ENCODE results near the gene NEK6. TPM values are rescaled to one million over a fixed set of nuclear protein-coding genes. Genes with fewer than 3 reads are reported as not detected.

The NEK6 gene
- total RNA-seq, 2 donors from 2014 or later = 6.8 to 7.6 TPM

GRCh38 chr9:124320062-124320973 is 62.6 kb downstream of the NEK6 start:
- H3K9me3 Mint-ChIP-seq = no peaks in the 10 kb centered on the region
- H3K27ac Mint-ChIP-seq = peak overlapping the region; percentile 15

DNA sequence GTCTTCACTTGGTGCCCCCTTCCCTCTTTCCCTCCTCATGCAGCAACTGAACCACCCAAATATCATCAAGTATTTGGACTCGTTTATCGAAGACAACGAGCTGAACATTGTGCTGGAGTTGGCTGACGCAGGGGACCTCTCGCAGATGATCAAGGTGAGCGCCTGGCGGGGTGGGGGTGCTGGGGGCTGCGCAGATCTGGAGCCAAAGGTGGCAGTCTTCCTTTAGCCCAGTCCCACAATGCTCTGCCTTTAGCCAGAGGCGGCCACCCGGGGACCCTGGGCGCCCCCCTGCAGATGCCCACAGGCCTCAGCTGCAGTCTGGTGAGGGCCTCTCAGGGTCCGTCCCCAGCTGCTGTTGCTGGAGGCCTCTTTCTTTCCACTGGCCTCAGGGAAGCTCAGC is 63.7 kb downstream of the NEK6 start:
- no peaks in the 10 kb centered on the region for H3K9me3 Mint-ChIP-seq
- no peak for ATAC-seq (replicated peaks)
- H3K4me1 Mint-ChIP-seq = no peaks in the 10 kb centered on the region
- H3K27ac Mint-ChIP-seq = no peak overlapping the region
- H3K27me3 Mint-ChIP-seq = no peaks in the 10 kb centered on the region
- H3K4me3 Mint-ChIP-seq = no peak overlapping the region
- H3K36me3 Mint-ChIP-seq (ENCODE audit: low read depth) = no peaks in the 10 kb centered on the region

More at GRCh38 chr9:124320062-124320973, 62.6 kb downstream of the NEK6 start:
- ATAC-seq (replicated peaks) = peak; percentile 74
- no peaks in the 10 kb centered on the region for H3K4me1 Mint-ChIP-seq
- H3K27me3 Mint-ChIP-seq = no peaks in the 10 kb centered on the region
- H3K4me3 Mint-ChIP-seq = no peak overlapping the region
- H3K36me3 Mint-ChIP-seq (ENCODE audit: low read depth) = no peaks in the 10 kb centered on the region

DNA sequence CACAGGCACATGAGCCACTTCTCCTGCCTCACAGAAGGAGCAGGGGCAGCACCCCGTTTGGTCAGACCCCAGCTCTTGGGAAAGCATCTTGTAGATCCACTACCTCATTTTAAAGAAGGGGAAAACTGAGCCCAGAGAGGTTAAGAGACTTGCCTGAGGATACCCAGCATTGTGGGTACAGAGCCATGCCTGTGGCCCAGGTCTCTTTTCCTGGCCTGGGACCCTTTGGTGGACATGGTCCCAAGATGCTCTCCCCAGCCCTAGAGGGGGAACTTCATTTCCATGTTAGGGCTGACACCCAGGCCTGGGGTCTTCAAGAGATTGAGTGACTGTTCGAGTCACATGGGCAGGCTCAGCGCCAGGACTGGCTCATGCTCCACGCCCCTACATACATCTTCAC is 64.2 kb downstream of the NEK6 start:
- no peak overlapping the region for H3K4me3 Mint-ChIP-seq
- no peak for ATAC-seq (replicated peaks)
- H3K27ac Mint-ChIP-seq = no peak overlapping the region
- H3K36me3 Mint-ChIP-seq (ENCODE audit: low read depth) = no peaks in the 10 kb centered on the region
- no peaks in the 10 kb centered on the region for H3K4me1 Mint-ChIP-seq
- no peaks in the 10 kb centered on the region for H3K27me3 Mint-ChIP-seq
- no peaks in the 10 kb centered on the region for H3K9me3 Mint-ChIP-seq

- no peak overlapping the region for H3K4me3 Mint-ChIP-seq
- H3K9me3 Mint-ChIP-seq = no peaks in the 10 kb centered on the region
- no peaks in the 10 kb centered on the region for H3K4me1 Mint-ChIP-seq
- ATAC-seq (replicated peaks) = no peak
- H3K36me3 Mint-ChIP-seq (ENCODE audit: low read depth) = no peaks in the 10 kb centered on the region
- no peaks in the 10 kb centered on the region for H3K27me3 Mint-ChIP-seq
- H3K27ac Mint-ChIP-seq = no peak overlapping the region
These were observed 65.1 kb downstream of the NEK6 start for GRCh38 chr9:124322618-124323432.

GRCh38 chr9:124323904-124324303 is 66.2 kb downstream of the NEK6 start:
- no peak overlapping the region for H3K4me3 Mint-ChIP-seq
- no peaks in the 10 kb centered on the region for H3K9me3 Mint-ChIP-seq

GRCh38 chr9:124325816-124326215 is 68.1 kb downstream of the NEK6 start:
- Mint-ChIP-seq H3K27me3 (no peaks in the 10 kb centered on the region), H3K4me1 (no peaks in the 10 kb centered on the region), H3K36me3 (ENCODE audit: low read depth) (peaks cover 6% of the 10 kb centered on the region), H3K27ac (no peak overlapping the region), H3K4me3 (no peak overlapping the region), H3K9me3 (no peaks in the 10 kb centered on the region)
- ATAC-seq (replicated peaks) = no peak

More at GRCh38 chr9:124323904-124324303, 66.2 kb downstream of the NEK6 start:
- Mint-ChIP-seq H3K36me3 (ENCODE audit: low read depth) (no peaks in the 10 kb centered on the region), H3K27me3 (no peaks in the 10 kb centered on the region), H3K4me1 (no peaks in the 10 kb centered on the region), H3K27ac (no peak overlapping the region)
- ATAC-seq (replicated peaks) = no peak

DNA sequence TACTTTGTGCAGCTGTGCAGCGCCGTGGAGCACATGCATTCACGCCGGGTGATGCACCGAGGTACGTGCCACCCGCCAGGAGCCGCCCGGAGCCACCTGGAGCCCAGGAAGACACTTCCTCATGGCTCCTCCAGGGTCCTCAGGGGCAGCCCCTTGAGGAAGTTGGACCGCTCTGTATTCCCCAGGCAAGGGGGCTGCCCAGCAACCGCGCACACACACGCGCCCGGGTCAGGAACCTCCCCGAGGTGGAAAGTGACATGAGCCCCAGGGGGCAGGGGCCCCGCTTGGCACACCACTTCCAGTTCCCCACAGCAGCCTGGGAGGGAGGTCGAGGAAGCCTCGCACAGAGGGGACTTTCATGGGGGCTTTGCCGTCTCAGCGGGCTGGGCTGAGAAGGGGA is 68.6 kb downstream of the NEK6 start:
- Mint-ChIP-seq H3K27ac (no peak overlapping the region), H3K27me3 (no peaks in the 10 kb centered on the region), H3K36me3 (ENCODE audit: low read depth) (peaks cover 6% of the 10 kb centered on the region), H3K4me3 (no peak overlapping the region), H3K4me1 (no peaks in the 10 kb centered on the region), H3K9me3 (no peaks in the 10 kb centered on the region)
- no peak for ATAC-seq (replicated peaks)

DNA sequence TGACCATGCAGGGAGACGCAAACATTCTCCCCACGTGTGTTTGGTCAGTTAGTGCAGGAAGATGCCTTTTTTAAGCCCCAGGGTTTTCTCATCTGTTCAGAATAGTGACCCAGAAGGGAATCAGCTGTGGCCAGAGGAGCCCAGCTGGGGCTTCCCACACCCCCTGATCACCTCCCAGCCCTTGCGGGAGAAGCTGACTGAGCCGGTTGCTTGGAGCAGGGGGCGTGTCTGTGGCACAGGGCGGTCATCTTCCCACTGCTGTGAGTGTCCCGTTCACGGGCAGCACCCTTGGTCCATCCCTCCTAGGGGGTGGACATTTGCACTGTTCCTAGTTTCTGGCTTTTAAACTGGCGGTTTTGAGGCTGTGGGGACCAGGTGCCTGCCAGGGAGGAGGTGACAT is 69.7 kb downstream of the NEK6 start:
- no peaks in the 10 kb centered on the region for H3K4me1 Mint-ChIP-seq
- H3K36me3 Mint-ChIP-seq (ENCODE audit: low read depth) = peaks cover 6% of the 10 kb centered on the region
- no peak for ATAC-seq (replicated peaks)
- no peaks in the 10 kb centered on the region for H3K27me3 Mint-ChIP-seq
- H3K9me3 Mint-ChIP-seq = no peaks in the 10 kb centered on the region
- H3K27ac Mint-ChIP-seq = no peak overlapping the region
- H3K4me3 Mint-ChIP-seq = no peak overlapping the region

GRCh38 chr9:124328285-124328684 is 70.5 kb downstream of the NEK6 start:
- no peaks in the 10 kb centered on the region for H3K27me3 Mint-ChIP-seq
- no peaks in the 10 kb centered on the region for H3K9me3 Mint-ChIP-seq
- no peak for ATAC-seq (replicated peaks)
- no peaks in the 10 kb centered on the region for H3K4me1 Mint-ChIP-seq
- H3K27ac Mint-ChIP-seq = no peak overlapping the region
- no peak overlapping the region for H3K4me3 Mint-ChIP-seq
- peaks cover 6% of the 10 kb centered on the region for H3K36me3 Mint-ChIP-seq (ENCODE audit: low read depth)

DNA sequence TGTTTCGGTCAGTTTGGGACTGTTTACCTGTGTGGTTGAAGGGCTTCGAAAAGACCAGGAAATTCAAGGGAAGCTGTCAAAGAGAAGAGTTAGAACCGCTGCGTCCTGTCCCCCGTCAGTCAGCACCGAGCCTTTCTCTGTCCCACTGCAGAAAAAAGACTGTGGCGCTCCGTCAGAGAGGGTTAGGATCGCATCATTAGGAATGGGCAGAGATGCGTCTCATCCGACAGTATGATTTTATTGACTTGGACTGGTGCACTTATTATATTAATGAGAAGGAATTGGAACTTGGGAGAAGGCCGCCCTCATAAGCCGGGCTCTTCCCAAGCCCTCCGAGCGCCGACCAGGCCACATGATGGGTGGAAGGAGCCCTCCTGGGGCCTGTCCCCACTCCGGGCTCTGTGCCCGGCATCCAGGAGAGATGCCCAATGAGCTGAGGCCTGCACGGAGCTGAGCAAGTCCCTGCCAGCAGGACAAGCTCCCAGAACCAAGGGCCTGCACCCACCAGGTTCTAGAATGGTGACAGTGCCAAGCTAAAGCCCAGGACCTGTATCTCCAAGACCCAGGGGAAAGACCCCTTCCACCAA is 71.5 kb downstream of the NEK6 start:
- H3K36me3 Mint-ChIP-seq (ENCODE audit: low read depth) = peaks cover 8% of the 10 kb centered on the region
- ATAC-seq (replicated peaks) = no peak
- H3K27ac Mint-ChIP-seq = no peak overlapping the region
- H3K27me3 Mint-ChIP-seq = no peaks in the 10 kb centered on the region
- H3K4me3 Mint-ChIP-seq = no peak overlapping the region
- no peaks in the 10 kb centered on the region for H3K9me3 Mint-ChIP-seq
- no peaks in the 10 kb centered on the region for H3K4me1 Mint-ChIP-seq

- Mint-ChIP-seq H3K4me3 (no peak overlapping the region), H3K27ac (no peak overlapping the region), H3K36me3 (ENCODE audit: low read depth) (peaks cover 11% of the 10 kb centered on the region), H3K9me3 (no peaks in the 10 kb centered on the region), H3K4me1 (no peaks in the 10 kb centered on the region), H3K27me3 (no peaks in the 10 kb centered on the region)
- no peak for ATAC-seq (replicated peaks)
These were observed 72.4 kb downstream of the NEK6 start for GRCh38 chr9:124330011-124330697.

DNA sequence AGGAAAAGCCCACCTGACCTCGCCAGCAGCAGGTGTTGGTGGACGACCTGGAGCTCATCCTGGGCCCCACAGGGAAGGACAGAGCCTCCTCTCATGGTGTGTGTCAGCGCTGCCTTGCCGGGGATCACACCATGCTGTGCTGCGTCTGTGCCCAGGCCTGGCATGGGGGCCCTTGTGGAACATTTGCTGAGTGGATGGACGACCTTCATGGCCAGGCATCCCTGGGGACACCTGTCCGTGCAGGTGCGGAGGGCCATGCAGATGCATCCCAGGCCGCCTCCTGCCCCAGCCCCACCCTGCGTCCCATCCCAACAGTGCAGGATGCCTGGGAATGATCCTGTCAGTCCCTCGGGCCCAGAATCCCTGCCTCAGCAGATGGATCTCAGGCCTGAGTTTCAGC is 73.8 kb downstream of the NEK6 start:
- no peak for ATAC-seq (replicated peaks)
- Mint-ChIP-seq H3K27me3 (no peaks in the 10 kb centered on the region), H3K9me3 (no peaks in the 10 kb centered on the region), H3K4me1 (no peaks in the 10 kb centered on the region), H3K27ac (no peak overlapping the region), H3K4me3 (no peak overlapping the region), H3K36me3 (ENCODE audit: low read depth) (peaks cover 11% of the 10 kb centered on the region)

DNA sequence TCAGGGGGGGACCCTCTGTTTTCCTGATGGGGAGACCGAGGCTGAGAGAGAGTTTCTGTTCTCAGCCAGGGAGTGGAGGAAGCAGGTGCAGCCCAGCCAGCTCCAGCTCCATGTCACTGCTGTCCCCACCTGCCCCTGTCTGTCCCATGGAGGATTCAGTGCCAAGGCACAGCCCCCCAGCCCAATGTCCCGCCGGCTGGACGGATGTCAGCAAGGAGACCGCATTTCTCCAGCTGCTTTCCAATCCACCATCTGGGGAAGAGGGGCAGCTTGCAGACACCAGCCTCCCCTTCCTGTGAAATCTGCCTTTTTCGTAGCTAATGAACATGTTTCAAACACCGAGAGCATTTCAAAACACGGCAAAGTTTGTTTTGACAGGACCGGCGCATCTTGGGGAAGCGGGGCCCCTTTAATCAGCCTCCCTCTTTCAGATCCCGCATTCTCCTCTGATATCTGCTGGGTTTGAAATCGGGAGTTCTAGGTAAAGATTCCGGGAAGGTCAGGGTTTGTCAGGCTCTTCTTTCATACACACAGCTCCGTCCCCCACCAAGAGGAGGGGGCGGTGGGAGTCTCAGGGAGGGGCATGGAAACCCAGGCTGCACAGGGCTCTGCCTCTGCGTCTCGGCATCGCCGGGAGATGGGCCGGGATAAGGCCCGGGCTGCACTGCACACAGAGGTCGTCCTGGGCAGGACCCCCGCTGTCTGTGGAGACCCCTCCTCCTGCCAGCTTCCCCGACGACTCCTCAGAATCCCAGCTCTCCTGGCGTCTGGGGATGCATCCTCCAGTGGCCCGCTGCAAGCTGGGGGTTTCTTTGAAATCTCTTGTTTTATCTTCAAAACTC is 74.8 kb downstream of the NEK6 start:
- Mint-ChIP-seq H3K36me3 (ENCODE audit: low read depth) (peaks cover 11% of the 10 kb centered on the region), H3K4me1 (no peaks in the 10 kb centered on the region), H3K27me3 (no peaks in the 10 kb centered on the region), H3K4me3 (no peak overlapping the region), H3K9me3 (no peaks in the 10 kb centered on the region), H3K27ac (no peak overlapping the region)
- no peak for ATAC-seq (replicated peaks)
